ENCODE data around the gene SOD3.

- TF ChIP-seq ZBTB8A (CRISPR knock-in tag; IDR thresholded peaks at IDR 0.05; ENCODE audit: borderline replicate concordance, low read depth) (no peak), BCL3 (CRISPR knock-in tag; IDR thresholded peaks at IDR 0.05) (no peak), NFATC3 (CRISPR knock-in tag; IDR thresholded peaks at IDR 0.05) (no peak), NR2F6 (IDR thresholded peaks at IDR 0.05) (no peak), NR2F6 (CRISPR knock-in tag; IDR thresholded peaks at IDR 0.05) (no peak)
These were observed 7.3 kb downstream of the SOD3 start for GRCh38 chr4:24802648-24803047.
